SU-DHL-6 (cell line): Measurements from ENCODE around the gene ZBED5.
"Not testable (repeated sequence)": the region's sequence is repeated elsewhere in the genome, so short reads cannot be mapped to it uniquely, and the experiment has no call there.

Source experiments
- H2AFZ ChIP-seq: fragments of 200-600 bp; sonication (generic); 2 replicates; pipeline ENCODE4 v1.6.1; 2014; ENCODE audit warnings: low read depth, mild to moderate bottlenecking, moderate library complexity, mixed read lengths, antibody characterized with exemption, low read length; ENCODE audit not compliant: severe bottlenecking
- H3F3A ChIP-seq: fragments of 200-600 bp; shearing (Covaris generic); 2 replicates; pipeline ENCODE4 v1.6.0; 2016; ENCODE audit warnings: antibody characterized with exemption, mild to moderate bottlenecking; ENCODE audit not compliant: insufficient read depth
- H3K27ac ChIP-seq: fragments of 200-600 bp; sonication (generic); 2 replicates; pipeline ENCODE4 v1.5.1; 2016; ENCODE audit warnings: low read depth, mild to moderate bottlenecking, low read length, moderate library complexity, mixed read lengths
- H3K27me3 ChIP-seq: fragments of 200-600 bp; sonication (generic), shearing (Covaris generic); 2 replicates; pipeline ENCODE4 v1.6.0; 2014; ENCODE audit warnings: mild to moderate bottlenecking, low read length
- H3K36me3 ChIP-seq: fragments of 200-600 bp; sonication (generic); 2 replicates; pipeline ENCODE4 v1.6.1; 2014; ENCODE audit warnings: mild to moderate bottlenecking, low read length, mixed read lengths
- H3K4me2 ChIP-seq: fragments of 300-600, 200-600 bp; shearing (Covaris generic), sonication (generic); 2 replicates; pipeline ENCODE4 v1.6.0; 2014; ENCODE audit warnings: low read length, low read depth, mild to moderate bottlenecking; ENCODE audit not compliant: poor library complexity, severe bottlenecking
- H3K4me3 ChIP-seq: fragments of 200-600 bp; sonication (generic); 2 replicates; pipeline ENCODE4 v1.5.1; 2014; ENCODE audit warnings: antibody characterized with exemption, low read length, mild to moderate bottlenecking, mixed read lengths; ENCODE audit not compliant: insufficient read depth, poor library complexity, severe bottlenecking
- H3K79me2 ChIP-seq: fragments of 200-600 bp; sonication (generic); 2 replicates; pipeline ENCODE4 v1.6.1; 2014; ENCODE audit warnings: mild to moderate bottlenecking, low read length, moderate library complexity; ENCODE audit not compliant: insufficient read depth
- H3K9ac ChIP-seq: fragments of 200-600 bp; sonication (generic); 2 replicates; pipeline ENCODE4 v1.7.0; 2014; ENCODE audit warnings: mild to moderate bottlenecking, low read length
- H3K9me2 ChIP-seq: fragments of 200-600 bp; sonication (generic); replicated peaks from 2 replicates; pipeline ENCODE4 v1.6.1; 2014; ENCODE audit warnings: low read length; ENCODE audit not compliant: insufficient read depth
- H3K9me3 ChIP-seq: fragments of 200-600 bp; sonication (generic); 2 replicates; pipeline ENCODE4 v1.6.1; 2014; ENCODE audit warnings: low read length, mixed read lengths; ENCODE audit not compliant: insufficient read depth
- H4K20me1 ChIP-seq: fragments of 200-600 bp; sonication (generic); 2 replicates; pipeline ENCODE4 v1.6.1; 2014; ENCODE audit warnings: low read depth, mild to moderate bottlenecking, antibody characterized with exemption, low read length, moderate library complexity, mixed read lengths
- CTCF ChIP-seq: fragments of 200-600 bp; sonication (generic); IDR thresholded peaks from one replicate; pipeline ENCODE4 v1.5.1; 2017; ENCODE audit warnings: antibody characterized with exemption, mild to moderate bottlenecking, low read length, moderate library complexity; ENCODE audit not compliant: insufficient read depth, poor library complexity, severe bottlenecking
- EZH2phosphoT487 ChIP-seq: fragments of 200-600 bp; sonication (generic), shearing (Covaris generic); conservative IDR thresholded peaks from 2 replicates; pipeline ENCODE4 v1.6.1; 2018; ENCODE audit warnings: mild to moderate bottlenecking, antibody characterized with exemption, low read length, moderate library complexity, mixed read lengths

Gene ZBED5

GRCh38 chr11:10838881-10839280 lies 19.0 kb downstream of the ZBED5 start:
- no peak overlapping the region for H3K4me2 ChIP-seq
- no peaks in the 10 kb centered on the region for H3K79me2 ChIP-seq
- no peaks in the 10 kb centered on the region for H3K9me3 ChIP-seq
- no peaks in the 10 kb centered on the region for H3F3A ChIP-seq
- H3K9ac ChIP-seq: no peak overlapping the region
- no peak overlapping the region for H3K27ac ChIP-seq
- H3K36me3 ChIP-seq: no peaks in the 10 kb centered on the region
- no peaks in the 10 kb centered on the region for H3K27me3 ChIP-seq
- H2AFZ ChIP-seq: no peak overlapping the region
- no peak overlapping the region for H3K4me3 ChIP-seq
- no peaks in the 10 kb centered on the region for H3K9me2 ChIP-seq
- no peak for TF ChIP-seq CTCF
- TF ChIP-seq EZH2phosphoT487: no peak
- no peaks in the 10 kb centered on the region for H4K20me1 ChIP-seq

GRCh38 chr11:10838083-10838482 lies 19.8 kb downstream of the ZBED5 start:
- Histone ChIP-seq H4K20me1 (no peaks in the 10 kb centered on the region), H3K79me2 (no peaks in the 10 kb centered on the region), H3K27ac (no peak overlapping the region), H3K9ac (no peak overlapping the region), H3K9me3 (no peaks in the 10 kb centered on the region), H3K36me3 (no peaks in the 10 kb centered on the region), H3K27me3 (no peaks in the 10 kb centered on the region), H3F3A (no peaks in the 10 kb centered on the region), H2AFZ (no peak overlapping the region), H3K4me3 (no peak overlapping the region), H3K9me2 (no peaks in the 10 kb centered on the region), H3K4me2 (no peak overlapping the region)
- TF ChIP-seq EZH2phosphoT487: no peak
- no peak for TF ChIP-seq CTCF

- H3K9me2 ChIP-seq, H3F3A ChIP-seq, H3K4me2 ChIP-seq, H2AFZ ChIP-seq, H3K9ac ChIP-seq, H3K27me3 ChIP-seq, H4K20me1 ChIP-seq, H3K36me3 ChIP-seq, H3K27ac ChIP-seq, H3K79me2 ChIP-seq, H3K9me3 ChIP-seq, H3K4me3 ChIP-seq: not testable (repeated sequence)
Observed at GRCh38 chr11:10836884-10837283, 21.0 kb downstream of the ZBED5 start.

- TF ChIP-seq EZH2phosphoT487 (no peak), CTCF (no peak)
Observed at GRCh38 chr11:10829139-10829538, 28.7 kb downstream of the ZBED5 start.

More at GRCh38 chr11:10829139-10829538, 28.7 kb downstream of the ZBED5 start:
- no peak overlapping the region for H2AFZ ChIP-seq
- H3K9me2 ChIP-seq: no peaks in the 10 kb centered on the region
- H3K4me2 ChIP-seq: no peak overlapping the region
- H3K79me2 ChIP-seq: no peaks in the 10 kb centered on the region
- no peaks in the 10 kb centered on the region for H3F3A ChIP-seq
- no peaks in the 10 kb centered on the region for H3K27me3 ChIP-seq
- no peak overlapping the region for H3K4me3 ChIP-seq
- H3K27ac ChIP-seq: no peak overlapping the region
- no peaks in the 10 kb centered on the region for H3K36me3 ChIP-seq
- H4K20me1 ChIP-seq: no peaks in the 10 kb centered on the region
- no peak overlapping the region for H3K9ac ChIP-seq
- H3K9me3 ChIP-seq: no peaks in the 10 kb centered on the region
